SK-N-SH treated with all-trans-retinoic acid at 6 μM for 48 hours (cell line): Measurements from ENCODE around the gene MGLL.

Experiments
- ARNTL ChIP-seq: fragments of 450-650 bp; formaldehyde crosslinking; IDR thresholded peaks from 2 replicates; pipeline ENCODE4 v1.5.0; 2020; ENCODE audit warnings: low read depth, mild to moderate bottlenecking, moderate library complexity, borderline replicate concordance
- CSRNP3 ChIP-seq: fragments of 250-450 bp; sonication (Bioruptor Pico); IDR thresholded peaks from 2 replicates; pipeline ENCODE4 v1.5.1; 2021; ENCODE audit warnings: mild to moderate bottlenecking, moderate library complexity
- GLIS3 ChIP-seq: fragments of 250-450 bp; sonication (Bioruptor Pico); IDR thresholded peaks from 2 replicates; pipeline ENCODE4 v1.5.0; 2020; ENCODE audit warnings: mild to moderate bottlenecking, moderate library complexity
- OSR1 ChIP-seq: fragments of 250-450 bp; sonication (Bioruptor Pico); IDR thresholded peaks from 2 replicates; pipeline ENCODE4 v1.8.0; 2022; ENCODE audit warnings: moderate library complexity, mild to moderate bottlenecking, inconsistent platforms
- PPARA ChIP-seq: fragments of 250-450 bp; sonication (Bioruptor Pico); IDR thresholded peaks from 2 replicates; pipeline ENCODE4 v1.5.0; 2020; ENCODE audit warnings: mild to moderate bottlenecking, borderline replicate concordance
- RARB ChIP-seq: fragments of 250-450 bp; sonication (Bioruptor Pico); IDR thresholded peaks from 2 replicates; pipeline ENCODE4 v1.8.0; 2021; ENCODE audit warnings: mild to moderate bottlenecking, moderate library complexity
- SNAI2 ChIP-seq: fragments of 250-450 bp; sonication (Bioruptor Pico); IDR thresholded peaks from 2 replicates; pipeline ENCODE4 v1.5.0; 2020; ENCODE audit warnings: mild to moderate bottlenecking, moderate library complexity
- TCF4 ChIP-seq: fragments of 250-450 bp; sonication (Bioruptor Pico); IDR thresholded peaks from 2 replicates; pipeline ENCODE4 v1.8.0; 2021; ENCODE audit warnings: mild to moderate bottlenecking, moderate library complexity, borderline replicate concordance
- ZC3H10 ChIP-seq: fragments of 250-450 bp; sonication (Bioruptor Pico); IDR thresholded peaks from 2 replicates; pipeline ENCODE4 v1.5.1; 2021; ENCODE audit warnings: mild to moderate bottlenecking, moderate library complexity
- ZFP3 ChIP-seq: fragments of 250-450 bp; sonication (Bioruptor Pico); IDR thresholded peaks from 2 replicates; pipeline ENCODE4 v1.5.0; 2020; ENCODE audit warnings: mild to moderate bottlenecking, moderate library complexity
- ZNF565 ChIP-seq: fragments of 450-650 bp; formaldehyde crosslinking; conservative IDR thresholded peaks from 2 replicates; pipeline ENCODE4 v1.5.0; 2020; ENCODE audit warnings: low read depth, mild to moderate bottlenecking, moderate library complexity
- TF ChIP-seq, protein P1 (sequence below): fragments of 250-450 bp; sonication (Bioruptor Pico); IDR thresholded peaks from 2 replicates; pipeline ENCODE4 v1.8.0; 2020; ENCODE audit warnings: mild to moderate bottlenecking, moderate library complexity, borderline replicate concordance
- TF ChIP-seq, protein P2 (sequence below): fragments of 250-450 bp; sonication (Bioruptor Pico); IDR thresholded peaks from 2 replicates; pipeline ENCODE4 v1.8.0; 2021; ENCODE audit warnings: low read depth, mild to moderate bottlenecking, moderate library complexity, borderline replicate concordance

DNA sequence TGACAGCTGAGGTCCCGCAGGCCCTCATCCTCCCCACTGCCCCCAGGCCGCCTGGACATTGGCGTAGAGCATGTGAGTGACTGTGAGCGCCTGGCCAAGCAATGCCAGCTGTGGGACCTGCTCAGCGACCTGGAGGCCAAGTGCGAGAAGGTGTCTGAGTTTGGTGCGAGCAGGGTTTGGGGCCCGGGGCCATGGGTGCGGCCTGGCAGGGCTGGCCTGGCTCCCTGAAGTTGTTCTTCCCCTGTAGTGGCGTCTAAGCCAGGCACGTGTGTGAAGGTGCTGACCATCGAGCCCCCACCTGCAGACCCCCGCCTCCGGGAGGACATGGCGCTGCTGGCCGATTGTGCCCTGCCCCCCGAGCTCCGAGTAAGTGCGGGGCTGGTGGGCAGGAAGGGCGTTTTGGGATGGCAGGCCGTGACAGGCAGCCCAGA lies 145.4 kb downstream of the MGLL start:
- TF ChIP-seq TCF4 (CRISPR knock-in tag): no peak
- TF ChIP-seq, protein P1, sequence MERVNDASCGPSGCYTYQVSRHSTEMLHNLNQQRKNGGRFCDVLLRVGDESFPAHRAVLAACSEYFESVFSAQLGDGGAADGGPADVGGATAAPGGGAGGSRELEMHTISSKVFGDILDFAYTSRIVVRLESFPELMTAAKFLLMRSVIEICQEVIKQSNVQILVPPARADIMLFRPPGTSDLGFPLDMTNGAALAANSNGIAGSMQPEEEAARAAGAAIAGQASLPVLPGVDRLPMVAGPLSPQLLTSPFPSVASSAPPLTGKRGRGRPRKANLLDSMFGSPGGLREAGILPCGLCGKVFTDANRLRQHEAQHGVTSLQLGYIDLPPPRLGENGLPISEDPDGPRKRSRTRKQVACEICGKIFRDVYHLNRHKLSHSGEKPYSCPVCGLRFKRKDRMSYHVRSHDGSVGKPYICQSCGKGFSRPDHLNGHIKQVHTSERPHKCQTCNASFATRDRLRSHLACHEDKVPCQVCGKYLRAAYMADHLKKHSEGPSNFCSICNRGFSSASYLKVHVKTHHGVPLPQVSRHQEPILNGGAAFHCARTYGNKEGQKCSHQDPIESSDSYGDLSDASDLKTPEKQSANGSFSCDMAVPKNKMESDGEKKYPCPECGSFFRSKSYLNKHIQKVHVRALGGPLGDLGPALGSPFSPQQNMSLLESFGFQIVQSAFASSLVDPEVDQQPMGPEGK (CRISPR knock-in tag): no peak
- no peak for TF ChIP-seq ZFP3 (CRISPR knock-in tag)
- TF ChIP-seq RARB (CRISPR knock-in tag): no peak
- no peak for TF ChIP-seq OSR1 (CRISPR knock-in tag)
- TF ChIP-seq SNAI2 (CRISPR knock-in tag): no peak
- TF ChIP-seq, protein P2, sequence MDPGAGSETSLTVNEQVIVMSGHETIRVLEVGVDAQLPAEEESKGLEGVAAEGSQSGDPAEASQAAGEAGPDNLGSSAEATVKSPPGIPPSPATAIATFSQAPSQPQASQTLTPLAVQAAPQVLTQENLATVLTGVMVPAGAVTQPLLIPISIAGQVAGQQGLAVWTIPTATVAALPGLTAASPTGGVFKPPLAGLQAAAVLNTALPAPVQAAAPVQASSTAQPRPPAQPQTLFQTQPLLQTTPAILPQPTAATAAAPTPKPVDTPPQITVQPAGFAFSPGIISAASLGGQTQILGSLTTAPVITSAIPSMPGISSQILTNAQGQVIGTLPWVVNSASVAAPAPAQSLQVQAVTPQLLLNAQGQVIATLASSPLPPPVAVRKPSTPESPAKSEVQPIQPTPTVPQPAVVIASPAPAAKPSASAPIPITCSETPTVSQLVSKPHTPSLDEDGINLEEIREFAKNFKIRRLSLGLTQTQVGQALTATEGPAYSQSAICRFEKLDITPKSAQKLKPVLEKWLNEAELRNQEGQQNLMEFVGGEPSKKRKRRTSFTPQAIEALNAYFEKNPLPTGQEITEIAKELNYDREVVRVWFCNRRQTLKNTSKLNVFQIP (CRISPR knock-in tag): no peak
- TF ChIP-seq ARNTL (CRISPR knock-in tag): no peak
- no peak for TF ChIP-seq ZNF565 (CRISPR knock-in tag)
- TF ChIP-seq ZC3H10 (CRISPR knock-in tag): no peak
- TF ChIP-seq PPARA (CRISPR knock-in tag): no peak
- no peak for TF ChIP-seq CSRNP3 (CRISPR knock-in tag)
- TF ChIP-seq GLIS3 (CRISPR knock-in tag): no peak
